Measurements from ENCODE around the gene CBR4.

The CBR4 gene

DNA sequence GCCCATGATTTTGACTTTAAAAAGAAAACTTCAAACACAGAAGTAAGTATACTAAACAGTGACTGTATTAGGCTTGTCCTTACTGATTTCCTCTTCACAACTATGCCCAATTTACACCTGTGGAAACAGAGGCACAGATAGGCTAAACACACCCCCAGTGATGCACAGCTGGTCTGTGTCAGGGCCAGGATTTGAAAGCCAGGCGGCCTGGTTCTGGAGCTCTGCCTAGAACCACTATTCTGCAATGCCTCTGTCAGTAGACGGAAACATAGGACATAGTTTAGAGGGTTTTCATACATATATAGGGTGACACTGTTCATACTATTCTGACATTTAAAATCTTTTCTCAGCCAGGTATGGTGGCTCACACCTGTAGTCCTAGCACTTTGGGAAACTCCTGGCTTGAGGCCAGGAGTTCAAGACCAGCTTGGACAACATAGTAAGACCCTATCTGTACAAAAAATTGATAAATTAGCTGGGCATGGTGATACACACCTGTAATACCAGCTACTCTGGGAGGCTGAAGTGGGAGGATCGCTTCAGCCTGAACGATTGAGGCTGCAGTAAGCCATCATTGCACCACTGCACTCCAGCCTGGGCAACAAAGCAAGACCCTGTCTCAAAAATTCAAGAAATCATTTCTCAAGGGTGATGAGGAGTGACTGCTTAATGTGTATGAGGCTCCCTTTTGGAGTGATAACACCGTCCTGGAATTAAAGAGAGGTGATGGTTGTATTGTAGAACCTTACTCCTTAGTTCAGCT lies 23.0 kb upstream of the CBR4 start:
- DNase-seq = no peak

DNA sequence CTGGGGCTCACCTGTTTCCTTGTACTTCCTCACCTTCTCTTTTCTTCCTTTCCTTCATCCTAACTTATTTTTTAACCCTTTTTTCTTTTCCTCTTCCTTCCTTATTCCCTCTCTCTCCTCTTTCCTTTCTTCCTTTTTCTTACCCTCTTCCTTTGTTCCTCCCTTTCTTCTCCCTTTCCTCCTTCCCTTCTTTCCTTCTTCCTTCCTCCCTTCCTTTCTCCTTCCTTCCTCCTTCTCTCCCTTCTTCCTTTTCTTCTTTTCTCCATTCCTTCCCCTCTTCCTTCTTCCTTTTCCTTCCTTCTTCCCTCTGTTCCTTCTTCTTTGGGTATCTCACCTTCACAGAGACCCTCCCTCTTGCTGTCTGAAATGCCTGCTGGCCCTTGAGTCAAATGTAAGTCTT lies 22.1 kb upstream of the CBR4 start:
- no peak for DNase-seq

DNA sequence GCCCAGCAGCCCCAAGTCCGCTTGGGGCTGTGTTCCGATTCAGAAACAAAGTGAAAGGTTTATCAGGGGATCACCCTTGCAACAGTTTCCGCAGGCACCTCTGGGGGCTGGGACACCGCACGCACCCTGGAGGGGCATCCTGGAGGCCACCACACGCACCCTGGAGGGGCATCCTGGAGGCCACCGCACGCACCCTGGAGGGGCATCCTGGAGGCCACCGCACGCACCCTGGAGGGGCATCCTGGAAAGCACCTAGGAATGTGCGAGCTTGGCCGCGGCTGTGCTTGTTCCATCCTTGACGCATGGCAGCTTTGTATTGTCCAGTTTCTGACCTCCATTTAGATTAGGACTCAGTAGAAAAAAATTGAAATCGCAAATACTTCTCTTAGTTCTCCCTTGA lies 21.3 kb upstream of the CBR4 start:
- DNase-seq = no peak

DNA sequence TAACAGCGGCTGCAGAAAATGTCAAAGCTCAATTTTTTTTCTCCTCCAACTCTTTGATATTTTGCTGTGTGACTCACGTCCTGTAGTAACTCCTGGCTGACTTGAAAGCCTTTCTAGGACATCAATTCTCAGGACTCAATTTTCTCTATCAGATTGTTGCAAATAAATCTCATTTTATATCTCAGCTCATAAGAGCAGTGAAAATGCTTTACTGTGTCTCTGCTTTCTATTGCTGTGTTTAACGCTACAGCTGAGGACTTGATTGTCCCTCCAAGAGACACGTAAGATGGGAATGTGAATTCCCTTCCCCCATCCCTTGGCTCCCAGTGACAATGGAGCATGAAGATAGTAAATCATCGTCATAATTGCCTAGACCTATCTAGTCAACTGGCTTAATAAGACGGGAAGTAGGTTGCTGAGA lies 20.5 kb upstream of the CBR4 start:
- no peak for DNase-seq

DNA sequence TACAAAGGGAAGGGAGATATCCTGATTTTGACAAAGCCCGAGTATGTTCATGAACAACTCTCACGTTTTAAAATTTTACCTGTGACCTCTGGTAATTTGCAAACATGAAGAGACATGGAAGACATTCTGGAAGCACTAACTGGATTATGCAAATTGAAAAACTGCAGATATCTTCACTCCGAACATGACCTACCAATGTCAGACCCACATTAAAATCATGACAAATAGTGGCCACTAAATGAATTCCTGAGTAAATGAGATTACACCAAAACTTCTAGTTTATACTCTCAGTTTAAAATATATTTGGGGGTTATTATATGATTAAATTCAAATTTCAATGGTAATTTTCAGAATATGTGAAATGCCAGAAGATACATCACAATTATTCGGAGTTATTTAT lies 19.9 kb upstream of the CBR4 start:
- DNase-seq = no peak

DNA sequence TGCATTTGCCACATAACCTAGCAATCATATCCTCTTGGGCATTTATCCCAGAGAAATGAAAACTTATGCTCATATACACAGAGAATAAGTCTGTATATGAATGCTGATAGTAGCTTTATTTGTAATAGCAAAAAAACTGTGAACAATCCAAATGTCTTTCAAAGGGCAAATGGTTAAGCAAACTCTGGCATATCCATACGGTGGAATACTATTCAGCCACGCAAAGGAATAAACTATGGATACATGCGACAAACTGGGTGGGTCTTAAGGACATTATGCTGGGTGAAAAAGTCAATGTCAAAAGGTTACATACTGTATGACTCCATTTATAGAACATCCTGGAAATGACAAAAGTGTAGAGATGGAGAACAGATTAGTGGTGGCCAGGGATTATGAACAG lies 17.6 kb upstream of the CBR4 start:
- DNase-seq = no peak

DNA sequence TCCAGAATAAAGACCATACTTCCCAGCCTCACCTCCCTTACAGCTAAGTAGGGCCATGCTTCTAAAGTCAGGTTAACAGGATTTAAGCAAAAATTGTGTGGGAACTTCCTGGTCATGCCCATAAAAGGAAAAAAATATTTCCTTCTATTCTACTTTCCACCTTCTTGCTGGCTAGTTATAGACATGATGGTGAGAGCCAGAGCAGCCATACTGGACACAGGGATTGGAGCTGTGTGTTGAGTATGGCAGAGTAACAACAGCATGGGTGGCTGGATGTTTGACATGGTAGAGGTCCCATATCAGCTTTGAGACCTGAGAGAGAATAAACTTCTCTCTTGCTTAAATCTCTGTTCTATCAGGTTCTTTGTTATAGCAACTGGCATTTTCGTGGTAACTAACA lies 15.1 kb upstream of the CBR4 start:
- no peak for DNase-seq

DNA sequence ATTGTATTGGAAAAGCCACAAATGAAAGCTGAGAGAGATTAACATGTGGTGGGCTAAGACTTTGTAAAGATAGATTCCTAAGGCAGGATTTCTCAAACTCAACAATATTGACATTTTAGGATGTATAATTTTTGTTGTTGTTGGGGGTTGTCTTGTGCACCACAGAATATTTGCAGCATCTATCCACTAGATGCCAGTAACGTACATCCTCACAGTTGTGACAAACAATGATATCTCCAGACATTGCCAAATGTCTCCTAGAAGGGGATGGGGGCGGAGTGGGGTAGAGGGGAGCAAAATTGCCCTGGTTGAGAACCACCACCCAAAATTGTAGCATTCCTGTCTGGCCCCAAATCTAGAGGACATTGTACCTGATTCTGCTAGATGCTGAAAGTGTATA lies 14.7 kb upstream of the CBR4 start:
- DNase-seq = peak; percentile 57

DNA sequence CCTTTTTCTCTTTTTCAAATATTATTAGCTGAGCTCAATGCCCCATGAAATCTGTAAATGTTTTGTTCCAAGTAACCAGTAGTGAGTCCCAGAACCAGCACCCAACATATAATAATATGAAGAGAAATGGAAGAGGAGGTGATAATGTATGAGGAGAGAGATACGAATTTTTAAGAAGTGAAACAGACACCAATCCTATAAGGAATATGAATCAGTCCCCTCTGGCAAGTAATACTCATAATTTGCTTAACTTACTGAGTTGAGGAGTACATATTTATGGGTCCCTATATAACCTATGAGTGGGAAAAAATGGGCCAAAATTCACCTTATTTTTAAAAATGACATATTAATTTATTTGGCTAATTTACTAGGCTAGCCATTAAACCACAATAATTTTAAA lies 8.4 kb upstream of the CBR4 start:
- DNase-seq = no peak

DNA sequence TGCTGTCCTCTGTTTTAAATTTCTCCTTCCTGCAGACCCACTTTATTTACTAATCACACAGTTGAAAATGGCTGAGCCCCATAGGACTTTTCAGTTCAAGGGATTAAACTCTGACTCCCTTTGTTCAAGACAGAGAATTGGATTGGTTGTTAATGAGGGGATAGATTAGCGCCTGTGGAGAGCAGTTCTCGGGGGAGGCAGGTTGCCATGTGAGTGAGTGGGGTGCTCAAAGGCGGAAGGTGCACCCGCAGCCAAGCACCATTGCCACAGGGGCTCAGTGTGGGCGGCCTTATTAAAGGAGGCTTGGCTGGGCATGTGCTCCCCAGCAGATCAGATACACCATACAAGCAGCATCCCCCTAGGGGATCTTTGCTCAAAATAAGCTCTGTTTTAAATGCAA lies 7.9 kb upstream of the CBR4 start:
- DNase-seq = no peak

DNA sequence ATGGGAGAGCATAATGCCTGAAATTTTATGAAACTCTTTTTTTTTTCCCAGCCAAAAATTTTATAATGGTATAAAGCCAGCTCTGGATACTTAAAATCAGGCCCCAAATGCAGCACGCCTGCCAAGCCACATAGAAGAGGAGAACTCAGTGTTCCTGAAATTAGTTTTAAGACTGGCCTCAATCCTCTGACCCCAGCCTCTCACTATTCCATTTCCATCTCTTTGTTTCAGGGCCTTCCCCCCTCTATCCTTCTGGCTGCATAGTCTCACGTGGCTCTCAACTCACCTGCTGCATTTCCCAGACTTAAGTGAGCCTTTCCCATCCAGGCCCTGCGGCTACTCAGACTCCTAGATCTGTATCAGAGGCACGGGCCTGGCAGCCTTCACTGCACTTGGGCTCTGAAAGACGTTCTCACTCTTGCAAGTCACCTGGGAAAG lies 5.2 kb upstream of the CBR4 start:
- DNase-seq = no peak

DNA sequence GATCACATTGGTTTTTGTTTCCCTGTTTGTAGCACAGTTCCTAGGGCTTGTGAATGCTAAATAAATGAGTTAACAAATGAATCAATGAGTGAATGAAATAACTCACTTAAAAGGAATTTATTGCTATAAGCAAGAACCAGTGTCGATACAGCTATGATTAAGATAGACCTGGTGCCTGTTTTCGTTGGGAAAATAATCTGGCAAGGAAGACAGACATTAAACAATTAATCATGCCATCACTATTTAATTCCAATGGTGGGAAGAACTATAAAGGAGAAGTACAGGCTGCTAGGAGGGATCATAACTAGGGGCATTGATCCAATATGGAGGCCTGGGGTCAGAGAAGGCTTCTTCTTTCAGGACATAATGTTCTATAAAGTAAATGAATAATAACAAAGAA lies 4.5 kb upstream of the CBR4 start:
- DNase-seq = peak; percentile 35

DNA sequence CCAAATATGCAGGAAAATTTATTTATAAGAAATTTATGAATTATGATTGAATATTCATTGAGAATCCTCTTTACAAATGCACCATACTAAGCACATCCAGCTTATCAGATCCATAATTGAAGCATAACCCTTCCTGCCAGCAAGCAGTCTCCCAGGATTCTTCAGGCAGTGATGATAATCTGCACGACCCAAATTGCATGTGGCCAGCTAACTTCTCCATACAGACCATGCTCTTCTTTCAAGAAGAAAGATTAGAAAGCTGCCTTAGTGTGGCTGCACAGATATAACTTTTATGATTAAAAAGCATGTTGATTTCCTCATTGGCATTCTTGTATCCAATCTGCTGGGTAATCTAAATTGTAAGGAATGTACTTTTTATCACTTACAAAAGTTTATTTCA lies 3.3 kb upstream of the CBR4 start:
- DNase-seq = no peak

DNA sequence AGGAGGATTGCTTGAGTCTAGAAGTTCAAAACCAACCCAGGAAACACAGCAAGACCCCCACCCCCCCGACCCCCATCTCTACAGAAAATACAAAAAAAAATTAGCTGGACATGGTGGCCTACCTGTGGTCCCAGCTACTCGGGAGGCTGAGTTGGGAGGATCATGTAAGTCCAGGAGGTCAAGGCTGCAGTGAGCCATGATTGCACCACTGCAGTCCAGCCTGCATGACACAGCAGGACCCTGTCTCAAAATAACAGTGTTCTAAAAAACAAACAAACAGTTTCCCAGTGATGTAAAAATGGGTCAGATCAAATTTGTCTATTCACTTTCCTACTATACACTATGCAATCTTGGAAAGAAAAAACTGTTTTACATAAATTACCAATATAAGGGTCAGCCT lies 2.0 kb upstream of the CBR4 start:
- no peak for DNase-seq

DNA sequence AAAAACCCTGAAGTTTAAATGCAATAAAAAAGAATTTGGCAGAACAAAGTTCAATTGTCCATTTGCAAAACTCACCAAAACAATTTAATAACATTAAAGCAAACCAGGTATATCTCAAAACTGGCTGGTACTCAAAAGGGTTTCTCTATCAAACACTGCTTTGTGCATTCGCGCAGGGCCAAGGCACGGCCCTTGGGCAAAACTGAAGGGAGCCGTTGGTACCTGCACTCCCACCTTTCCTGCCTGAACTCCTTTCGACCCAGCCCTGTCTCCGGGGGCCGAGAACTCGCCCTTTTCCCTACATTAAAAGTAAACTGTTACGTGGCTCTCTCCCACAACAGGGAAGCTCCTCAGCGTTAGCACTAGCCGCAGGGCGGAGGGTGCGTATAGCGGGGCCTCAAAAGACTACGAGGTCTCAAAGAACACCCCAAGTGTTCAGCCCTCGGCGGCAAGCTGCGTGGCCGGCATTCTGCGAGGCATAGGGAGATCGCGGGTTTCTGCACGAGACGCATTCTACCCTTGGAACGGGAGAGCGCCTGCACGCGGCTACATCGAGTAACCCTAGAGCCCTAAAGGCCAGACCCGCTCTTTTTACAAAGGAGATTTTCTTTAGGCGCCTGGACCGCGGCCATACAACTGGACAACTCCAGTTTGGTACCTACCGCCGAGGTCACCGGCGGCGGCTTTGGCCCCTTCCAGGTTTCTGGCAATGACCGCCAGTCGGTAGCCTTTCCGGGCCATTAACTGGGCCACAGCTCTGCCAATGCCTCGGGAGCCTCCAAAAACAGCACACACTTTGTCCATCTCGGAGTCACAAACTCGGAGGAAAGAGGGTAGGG lies 550 bp downstream of the CBR4 start:
- DNase-seq = peak; percentile 66

DNA sequence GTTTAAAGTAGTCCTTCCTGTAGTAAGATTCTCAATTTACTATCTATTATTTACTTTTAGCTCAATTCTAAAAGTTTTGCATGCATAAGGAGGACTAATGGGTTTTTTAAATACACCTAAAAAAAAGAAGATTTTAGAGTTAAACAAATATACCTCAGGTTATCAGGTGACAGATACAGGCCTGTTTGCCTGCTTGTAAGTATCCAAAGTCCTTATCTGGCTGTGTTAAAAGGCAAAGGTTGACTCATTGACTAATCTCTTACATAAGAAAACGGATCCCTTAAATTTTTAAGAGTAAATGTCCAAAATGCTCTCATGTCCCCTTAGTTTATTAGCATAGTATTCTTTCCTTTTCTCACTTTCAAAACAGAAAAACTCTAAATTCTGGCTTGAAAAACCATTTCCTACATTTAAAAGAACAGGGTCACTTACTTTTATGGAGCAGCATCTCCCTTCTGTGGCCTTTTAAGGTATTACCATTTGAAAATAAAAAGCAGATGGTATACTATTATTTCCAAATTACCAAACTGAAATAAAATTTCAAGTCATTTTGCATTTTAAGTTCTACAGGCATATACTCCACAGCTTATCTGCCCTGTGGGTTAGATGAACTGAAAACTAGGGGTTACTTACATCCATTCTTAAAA lies 4.5 kb downstream of the CBR4 start:
- no peak for DNase-seq

DNA sequence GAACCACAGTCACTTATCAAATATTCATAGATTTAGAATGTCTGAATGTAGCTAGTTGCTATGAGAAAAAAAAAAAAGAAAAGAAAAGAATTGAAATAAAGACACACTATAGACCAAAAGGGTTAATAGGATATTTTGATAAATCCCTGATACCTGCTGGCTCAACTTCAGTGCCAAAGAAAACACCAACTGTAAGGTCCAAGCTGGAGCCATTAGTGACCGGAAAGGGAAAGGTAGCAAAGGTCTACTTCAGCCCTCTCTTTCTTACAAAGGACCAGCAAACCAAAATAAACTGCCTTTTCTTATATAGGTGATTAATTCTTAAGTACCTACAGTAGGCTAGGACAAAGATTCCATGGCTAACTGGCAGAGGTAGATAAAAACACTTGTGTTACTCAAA lies 9.7 kb downstream of the CBR4 start:
- DNase-seq = no peak

DNA sequence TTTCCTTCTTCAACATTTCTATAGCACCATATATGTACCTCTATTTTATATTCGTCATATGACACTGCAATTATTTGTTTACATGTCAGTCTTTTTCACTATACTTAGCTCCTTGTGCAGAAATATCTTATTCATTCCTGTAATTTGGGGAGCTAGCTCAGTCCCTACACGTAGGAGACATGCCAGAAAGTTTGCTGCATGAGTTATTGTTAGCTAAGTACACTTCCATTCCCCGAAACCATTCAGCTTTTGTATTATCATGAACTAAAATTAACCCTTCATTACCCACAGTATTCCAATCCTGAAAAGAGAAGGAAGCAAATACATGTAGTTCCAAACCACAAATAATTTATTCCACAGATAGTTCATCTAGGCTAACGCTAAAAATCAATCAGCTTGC lies 10.2 kb downstream of the CBR4 start:
- no peak for DNase-seq

DNA sequence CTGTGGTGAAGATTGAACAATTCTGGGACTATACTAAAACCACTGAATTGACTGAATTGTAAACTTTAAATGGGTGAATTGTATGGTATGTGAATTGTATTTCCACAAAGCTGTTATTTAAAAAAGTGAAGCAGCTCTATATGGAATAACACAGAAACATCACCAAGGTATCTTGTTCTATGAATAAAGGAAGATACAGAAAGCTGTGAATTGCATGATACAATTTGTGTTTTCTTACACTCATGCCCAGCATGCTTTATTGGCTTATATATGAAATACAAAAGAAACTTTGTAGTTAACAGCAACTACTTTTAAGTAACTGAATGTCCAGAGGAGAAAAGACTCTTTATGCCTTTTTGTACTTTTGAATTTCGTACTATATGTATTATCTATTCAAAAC lies 11.5 kb downstream of the CBR4 start:
- DNase-seq = no peak

DNA sequence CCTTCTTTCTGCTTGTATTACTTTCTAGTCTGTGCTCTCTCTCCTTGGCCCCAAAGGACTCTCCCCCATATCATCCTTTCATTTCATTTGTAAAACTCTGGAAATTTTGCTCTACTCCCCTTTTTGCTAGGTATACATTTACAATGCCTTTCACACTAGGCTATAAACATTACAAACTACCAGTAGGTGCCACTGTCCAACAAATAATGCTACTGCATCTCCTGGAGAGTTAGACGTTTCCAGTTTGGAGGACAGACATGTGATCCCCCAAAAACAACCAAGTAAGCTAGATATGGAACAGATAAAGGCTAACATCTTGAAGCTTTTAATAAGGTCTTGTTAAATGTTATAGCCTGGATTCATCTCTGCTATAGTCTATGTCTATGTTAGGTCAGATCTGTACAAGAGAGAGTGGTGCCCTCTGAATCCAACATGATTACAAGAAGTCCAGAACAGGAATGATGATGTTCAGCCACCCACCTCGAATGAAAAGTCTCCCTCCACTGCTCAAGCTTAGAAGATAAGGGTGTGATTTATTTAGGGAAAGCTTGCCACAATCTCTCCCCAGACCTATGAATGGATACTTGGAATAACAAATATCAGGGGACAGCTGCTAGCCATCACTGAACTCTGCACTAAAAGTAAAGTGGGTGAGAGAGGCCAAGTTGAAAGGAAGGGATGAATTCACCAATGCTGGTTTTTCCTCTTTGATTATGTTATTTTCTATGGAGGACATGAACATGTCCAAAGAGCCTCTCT lies 14.3 kb downstream of the CBR4 start:
- DNase-seq = peak; percentile 27

DNA sequence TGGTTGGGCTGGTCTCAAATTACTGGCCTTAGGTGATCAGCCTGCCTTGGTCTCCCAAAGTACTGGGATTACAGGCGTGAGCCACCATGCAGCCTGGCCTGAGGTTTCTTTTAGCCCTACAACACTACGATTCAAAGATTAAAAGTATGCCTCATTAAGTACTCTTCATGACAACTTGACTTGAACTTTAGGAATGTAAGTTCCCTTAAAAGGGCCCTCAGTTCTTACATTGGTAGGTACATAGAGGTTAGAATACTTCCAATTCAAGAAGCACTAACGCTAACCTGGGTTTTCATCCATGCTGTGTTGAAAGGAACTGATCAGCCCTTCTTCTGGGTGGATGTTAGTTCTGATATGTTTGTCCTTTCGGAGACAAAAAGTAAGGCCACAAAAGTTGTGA lies 15.1 kb downstream of the CBR4 start:
- DNase-seq = no peak

DNA sequence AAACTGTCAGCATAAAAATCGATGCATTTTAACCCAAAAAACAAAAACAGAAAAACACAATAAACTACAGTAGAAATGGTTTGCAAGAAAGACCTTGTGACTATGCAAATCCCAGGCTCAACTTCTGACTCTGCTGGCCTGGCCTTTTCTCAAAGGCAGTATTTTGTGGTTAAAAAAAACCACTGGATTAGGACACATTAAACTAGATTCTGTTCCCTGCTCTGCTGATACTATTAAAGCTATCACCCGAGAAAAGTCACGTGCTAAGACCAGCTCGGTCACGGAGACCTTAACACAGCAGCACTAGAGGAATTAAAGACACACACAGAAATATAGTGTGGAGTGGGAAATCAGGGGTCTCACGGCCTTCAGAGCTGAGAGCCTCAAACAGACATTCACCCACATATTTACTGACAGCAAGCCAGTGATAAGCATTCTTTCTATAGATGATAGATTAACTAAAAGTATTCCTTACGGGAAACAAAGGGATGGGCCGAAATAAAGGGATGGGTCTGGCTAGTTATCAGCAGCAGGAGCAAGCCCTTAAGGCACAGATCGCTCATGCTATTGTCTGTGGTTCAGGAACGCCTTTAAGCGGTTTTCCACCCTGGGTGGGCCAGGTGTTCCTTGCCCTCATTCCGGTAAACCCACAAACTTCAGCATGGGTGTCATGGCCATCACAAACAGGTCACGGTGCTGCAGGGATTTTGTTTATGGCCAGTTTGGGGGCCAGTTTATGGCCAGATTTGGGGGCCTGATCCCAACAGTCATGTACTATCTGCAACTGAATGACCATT lies 16.1 kb downstream of the CBR4 start:
- no peak for DNase-seq
